Brain pericyte (primary cell): Measurements from ENCODE around the gene OR3A2.
"Not testable (repeated sequence)": the region's sequence is repeated elsewhere in the genome, so short reads cannot be mapped to it uniquely, and the experiment has no call there.

Experiments used
- DNase-seq: peaks from one replicate; pipeline ENCODE4 v3.0.0-alpha.2; 2012; ENCODE audit warnings: low read depth, low spot score

The OR3A2 gene

GRCh38 chr17:3385869-3386816 lies at the start of gene OR3A2:
Gene OR3A2 (minus strand): TSS chr17:3386308.
- no peak for DNase-seq

DNA sequence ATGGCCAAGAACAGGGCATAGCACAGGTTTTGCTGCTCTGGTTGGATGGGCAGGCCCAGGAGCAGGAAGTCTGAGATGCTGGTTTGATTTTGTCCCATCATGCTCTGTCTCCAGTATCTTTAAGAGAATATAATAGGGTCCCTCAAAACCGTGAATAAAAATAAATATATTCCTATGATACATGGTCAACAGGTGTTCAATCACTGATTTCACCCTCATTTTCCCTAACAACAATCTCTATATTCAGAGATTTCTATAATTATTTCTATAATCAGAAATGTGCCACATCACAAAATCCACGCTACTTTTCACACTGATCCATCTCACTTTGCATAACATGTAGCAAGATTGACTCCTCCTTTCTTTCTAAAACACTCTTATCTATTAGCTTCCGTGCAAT lies 47.6 kb upstream of the OR3A2 start, which contains the start of gene OR1E2:
Gene OR1E2, minus strand, starts transcription at position 101 of the 400 bp plus-strand sequence. Its CDS starts 0 bp downstream, at position 101.
- no peak for DNase-seq

DNA sequence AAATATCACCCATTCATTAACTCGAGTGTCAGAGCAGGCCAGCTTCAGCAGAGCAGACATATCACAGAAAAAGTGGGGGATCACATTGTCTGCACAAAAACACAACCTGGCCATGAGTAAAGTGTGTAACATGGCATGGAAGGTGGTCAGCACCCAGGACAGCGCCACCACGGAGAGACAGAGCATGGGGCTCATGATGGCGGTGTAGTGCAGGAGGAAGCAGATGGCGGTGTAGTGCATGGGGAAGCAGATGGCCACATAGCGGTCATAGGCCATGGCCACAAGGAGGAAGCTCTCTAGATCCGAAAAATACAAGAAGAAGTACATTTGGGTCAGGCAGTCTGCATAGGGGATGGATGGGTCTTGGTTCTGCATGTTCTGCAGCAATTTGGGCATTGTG lies 47.1 kb upstream of the OR3A2 start:
- DNase-seq, result not testable (repeated sequence)

DNA sequence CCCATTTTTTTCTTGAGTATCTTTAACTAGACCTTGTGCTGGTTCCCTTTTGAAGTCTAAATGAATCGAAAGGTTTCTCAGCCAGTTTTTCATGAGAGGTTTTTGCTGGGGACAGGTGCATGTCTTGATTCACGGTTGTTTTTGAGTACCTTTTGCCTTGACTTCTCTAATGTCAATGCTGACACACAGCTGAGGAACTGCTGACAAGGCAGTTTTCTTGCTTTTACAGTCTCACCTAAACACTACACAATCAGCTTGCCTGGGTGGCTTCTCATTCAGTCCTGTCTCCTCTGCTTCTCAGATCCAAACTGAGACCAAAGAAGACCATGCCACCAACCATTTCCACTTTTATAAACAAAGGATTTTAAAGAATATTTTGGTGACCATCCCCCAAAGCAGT lies 32.1 kb upstream of the OR3A2 start:
- no peak for DNase-seq

- no peak for DNase-seq
Observed at GRCh38 chr17:3415610-3416009, 29.5 kb upstream of the OR3A2 start.

- not testable (repeated sequence) for DNase-seq
Observed at GRCh38 chr17:3412216-3412615, 26.1 kb upstream of the OR3A2 start.

DNA sequence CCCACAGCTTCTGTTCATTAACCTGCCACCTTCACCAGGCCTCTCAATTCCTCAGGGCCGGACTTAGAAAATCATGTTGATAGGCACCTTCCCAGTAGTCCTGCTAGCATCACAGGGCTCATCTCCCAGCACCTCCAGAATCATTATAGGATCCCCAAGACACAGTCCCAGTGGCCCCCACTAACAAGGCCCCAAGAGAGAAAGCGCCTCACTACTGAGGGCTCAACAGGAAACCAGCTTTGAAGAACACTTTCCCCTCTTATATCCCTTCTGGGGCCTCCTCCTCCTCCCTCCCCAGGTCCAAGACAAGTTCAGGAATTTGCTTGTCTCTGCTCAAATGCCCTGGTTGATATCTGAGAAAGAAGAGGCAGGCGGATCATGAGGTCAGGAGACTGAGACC lies 25.0 kb upstream of the OR3A2 start, which contains the start of gene OR3A3:
Gene OR3A3, plus strand, starts transcription at position 301 of the 400 bp plus-strand sequence.
- no peak for DNase-seq

DNA sequence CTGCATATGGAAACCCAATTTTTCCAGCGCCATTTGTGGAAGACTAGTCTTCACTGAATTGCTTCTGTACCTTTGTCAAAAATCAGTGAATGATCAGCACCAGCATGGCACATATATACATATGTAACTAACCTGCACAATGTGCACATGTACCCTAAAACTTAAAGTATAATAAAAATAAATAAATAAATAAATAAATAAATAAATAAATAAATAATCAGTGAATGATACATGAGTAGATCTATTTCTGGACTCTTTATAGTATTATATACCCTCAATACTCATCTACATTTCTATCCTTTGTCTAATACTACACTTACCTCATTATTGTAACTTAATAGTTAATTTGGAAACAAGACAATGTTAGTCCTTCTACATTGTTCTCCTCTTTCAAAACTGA lies 17.7 kb upstream of the OR3A2 start:
- not testable (repeated sequence) for DNase-seq

GRCh38 chr17:3401786-3402185 lies 15.7 kb upstream of the OR3A2 start:
- DNase-seq, result no peak

- DNase-seq, result no peak
Observed at GRCh38 chr17:3400055-3400454, 13.9 kb upstream of the OR3A2 start.

DNA sequence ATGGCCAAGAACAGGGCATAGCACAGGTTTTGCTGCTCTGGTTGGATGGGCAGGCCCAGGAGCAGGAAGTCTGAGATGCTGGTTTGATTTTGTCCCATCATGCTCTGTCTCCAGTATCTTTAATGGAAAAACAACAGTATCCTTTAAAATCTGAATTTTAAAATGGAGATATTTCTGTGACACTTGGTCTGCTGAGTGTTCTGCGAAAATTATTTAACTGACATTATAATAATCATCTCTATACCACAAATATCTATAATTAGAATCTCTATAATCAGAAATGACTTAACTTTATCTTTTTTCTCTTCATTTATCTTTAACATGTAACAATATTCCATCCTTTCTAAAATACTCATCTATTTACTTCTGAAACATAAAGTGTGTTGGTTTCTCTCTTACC lies 12.2 kb upstream of the OR3A2 start, which contains the start of gene OR1E1:
Gene OR1E1, minus strand, starts transcription at position 101 of the 400 bp plus-strand sequence. Its CDS starts 0 bp downstream, at position 101.
- no peak for DNase-seq

GRCh38 chr17:3397801-3398200 lies 11.7 kb upstream of the OR3A2 start:
- not testable (repeated sequence) for DNase-seq

GRCh38 chr17:3389791-3390190 lies 3.7 kb upstream of the OR3A2 start:
- DNase-seq, result no peak

- no peak for DNase-seq
Observed at GRCh38 chr17:3381957-3382356, 4.2 kb downstream of the OR3A2 start.

- DNase-seq, result no peak
Observed at GRCh38 chr17:3378321-3378720, 7.8 kb downstream of the OR3A2 start.

- DNase-seq, result not testable (repeated sequence)
Observed at GRCh38 chr17:3371167-3371566, 14.9 kb downstream of the OR3A2 start.

DNA sequence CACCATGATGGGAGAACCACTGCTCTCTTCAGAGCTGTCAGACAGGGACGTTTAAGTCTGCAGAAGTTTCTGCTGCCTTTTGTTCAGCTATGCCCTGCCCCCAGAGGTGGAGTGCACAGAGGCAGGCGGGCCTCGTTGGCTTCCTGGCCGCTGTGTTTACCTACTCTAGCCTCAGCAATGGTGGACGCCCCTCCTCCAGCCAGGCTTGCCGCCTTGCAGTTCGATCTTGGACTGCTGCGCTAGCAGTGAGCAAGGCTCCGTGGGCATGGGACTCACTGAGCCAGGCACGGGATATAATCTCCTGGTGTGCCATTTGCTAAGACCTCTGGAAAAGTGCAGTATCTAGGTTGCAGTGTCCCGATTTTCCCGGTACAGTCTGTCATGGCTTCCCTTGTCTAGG lies 43.3 kb downstream of the OR3A2 start:
- DNase-seq, result not testable (repeated sequence)

DNA sequence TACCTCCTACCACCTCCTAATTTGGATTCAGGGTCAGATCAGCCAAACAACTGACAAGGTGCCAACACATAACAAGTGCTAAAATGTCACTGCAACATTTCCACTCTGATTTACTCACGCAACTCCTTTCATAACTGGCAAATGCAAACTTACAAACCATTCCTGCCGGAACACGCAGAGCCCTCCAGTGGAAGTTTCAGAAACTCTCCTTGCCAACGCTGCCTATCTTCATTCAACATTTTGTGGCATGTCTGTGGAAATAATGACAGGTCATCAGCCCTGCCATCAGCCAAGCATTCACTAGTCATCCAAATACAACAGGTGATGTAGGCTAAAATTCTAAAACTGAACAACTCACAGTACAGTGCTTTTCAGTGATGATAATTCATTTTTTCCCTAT lies 50.2 kb downstream of the OR3A2 start:
- DNase-seq, result no peak

GRCh38 chr17:3318336-3318735 lies 67.8 kb downstream of the OR3A2 start:
- DNase-seq, result no peak

DNA sequence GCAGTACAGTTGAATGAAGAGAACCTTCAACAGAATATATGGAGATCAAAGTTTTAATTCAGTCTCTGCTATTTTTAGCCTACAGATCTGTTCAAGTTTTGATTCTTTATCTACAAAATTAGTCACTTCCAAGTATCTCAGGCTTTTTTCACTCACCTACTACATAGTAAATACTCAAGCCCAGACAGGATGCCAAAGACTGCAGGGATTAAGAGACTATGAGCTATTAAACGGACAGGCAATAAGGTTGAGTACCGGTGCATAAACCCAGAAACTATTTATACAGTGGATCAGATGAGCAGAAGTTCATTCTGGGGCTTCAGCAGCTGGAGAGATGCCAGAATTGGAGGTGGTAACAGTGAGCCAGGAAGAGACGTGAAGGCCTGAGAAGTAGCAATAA lies 69.3 kb downstream of the OR3A2 start:
- DNase-seq, result no peak

GRCh38 chr17:3308603-3309002 lies 77.5 kb downstream of the OR3A2 start:
- DNase-seq, result no peak

- DNase-seq, result no peak
Observed at GRCh38 chr17:3298260-3298659, 87.8 kb downstream of the OR3A2 start, which contains the start of gene OR3A1. Gene OR3A1 (minus strand): TSS chr17:3298360. CDS start chr17:3292582, 5,778 bp downstream.

GRCh38 chr17:3295632-3296031 lies 90.5 kb downstream of the OR3A2 start:
- DNase-seq, result no peak
